Ectodermal cell (in vitro differentiated cells): ENCODE data around the gene PIGX.

Source experiments
- H3K27ac ChIP-seq: 2 replicates; pipeline ENCODE4 v1.7.0; 2013; ENCODE audit warnings: mild to moderate bottlenecking, low read depth, low read length; ENCODE audit not compliant: insufficient read depth, poor library complexity, severe bottlenecking
- H3K27me3 ChIP-seq: 2 replicates; pipeline ENCODE4 v1.7.0; 2013; ENCODE audit warnings: mild to moderate bottlenecking, low read length; ENCODE audit not compliant: insufficient read depth, control insufficient read depth, poor library complexity, severe bottlenecking
- H3K36me3 ChIP-seq: one replicate; pipeline ENCODE4 v1.7.0; 2013; ENCODE audit warnings: low read length; ENCODE audit not compliant: control insufficient read depth, insufficient read depth
- H3K4me1 ChIP-seq: one replicate; pipeline ENCODE4 v1.7.0; 2013; ENCODE audit warnings: low read length; ENCODE audit not compliant: control insufficient read depth, insufficient read depth
- H3K4me3 ChIP-seq: 2 replicates; pipeline ENCODE4 v1.7.0; 2013; ENCODE audit warnings: low read depth, low read length, control low read depth; ENCODE audit not compliant: insufficient read depth
- H3K9me3 ChIP-seq: 2 replicates; pipeline ENCODE4 v1.7.0; 2013; ENCODE audit warnings: mild to moderate bottlenecking, low read length, moderate library complexity; ENCODE audit not compliant: control insufficient read depth
- WGBS, 2 experiments: methylation state at CpG; one replicate each; pipeline ENCODE4 v1.1.7; 2013; ENCODE audit warnings: missing lambda C conversion rate in 2 of 2; 5-methylcytosine and 5-hydroxymethylcytosine counted together

PIGX gene

GRCh38 chr3:196686436-196686835 is 25.7 kb upstream of the PIGX start:
- Histone ChIP-seq H3K27ac (no peak overlapping the region), H3K4me1 (no peaks in the 10 kb centered on the region), H3K9me3 (no peaks in the 10 kb centered on the region), H3K4me3 (no peak overlapping the region), H3K36me3 (no peaks in the 10 kb centered on the region), H3K27me3 (no peaks in the 10 kb centered on the region)
- 91 to 93% methylated on average over 2 of the region's 2 CpGs for WGBS, 2 experiments

GRCh38 chr3:196688349-196688748 is 23.8 kb upstream of the PIGX start:
- no peaks in the 10 kb centered on the region for H3K27me3 ChIP-seq
- H3K4me1 ChIP-seq = no peaks in the 10 kb centered on the region
- no peaks in the 10 kb centered on the region for H3K9me3 ChIP-seq
- H3K4me3 ChIP-seq = no peak overlapping the region
- 75 to 82% methylated on average over 5 of the region's 5 CpGs for WGBS, 2 experiments
- no peak overlapping the region for H3K27ac ChIP-seq
- no peaks in the 10 kb centered on the region for H3K36me3 ChIP-seq

GRCh38 chr3:196689941-196690660 is 22.1 kb upstream of the PIGX start:
- no peaks in the 10 kb centered on the region for H3K27me3 ChIP-seq
- 93 to 96% methylated on average over 17 of the region's 17 CpGs for WGBS, 2 experiments
- H3K4me1 ChIP-seq = no peaks in the 10 kb centered on the region
- no peak overlapping the region for H3K4me3 ChIP-seq
- no peak overlapping the region for H3K27ac ChIP-seq
- H3K9me3 ChIP-seq = no peaks in the 10 kb centered on the region
- H3K36me3 ChIP-seq = no peaks in the 10 kb centered on the region

GRCh38 chr3:196691386-196691785 is 20.8 kb upstream of the PIGX start:
- Histone ChIP-seq H3K27ac (no peak overlapping the region), H3K4me3 (no peak overlapping the region), H3K27me3 (no peaks in the 10 kb centered on the region), H3K9me3 (no peaks in the 10 kb centered on the region), H3K4me1 (no peaks in the 10 kb centered on the region), H3K36me3 (no peaks in the 10 kb centered on the region)
- 83 to 89% methylated on average over 8 of the region's 8 CpGs for WGBS, 2 experiments

GRCh38 chr3:196694202-196694638 is 18.0 kb upstream of the PIGX start:
- Histone ChIP-seq H3K9me3 (no peaks in the 10 kb centered on the region), H3K4me1 (no peaks in the 10 kb centered on the region), H3K27ac (no peak overlapping the region), H3K36me3 (no peaks in the 10 kb centered on the region), H3K27me3 (no peaks in the 10 kb centered on the region), H3K4me3 (no peak overlapping the region)
- WGBS, 2 experiments = 81 to 95% methylated on average over 1 of the region's 1 CpG

GRCh38 chr3:196694941-196695848 is 17.0 kb upstream of the PIGX start:
- no peak overlapping the region for H3K4me3 ChIP-seq
- WGBS, 2 experiments = 90 to 92% methylated on average over 17 of the region's 17 CpGs

GRCh38 chr3:196695849-196696226 is 16.3 kb upstream of the PIGX start:
- Histone ChIP-seq H3K27ac (no peak overlapping the region), H3K9me3 (no peaks in the 10 kb centered on the region), H3K36me3 (no peaks in the 10 kb centered on the region), H3K4me1 (no peaks in the 10 kb centered on the region), H3K4me3 (no peak overlapping the region), H3K27me3 (no peaks in the 10 kb centered on the region)
- WGBS, 2 experiments = 94 to 96% methylated on average over 5 of the region's 5 CpGs

More at GRCh38 chr3:196694941-196695848, 17.0 kb upstream of the PIGX start:
- Histone ChIP-seq H3K36me3 (no peaks in the 10 kb centered on the region), H3K4me1 (no peaks in the 10 kb centered on the region), H3K27ac (no peak overlapping the region), H3K27me3 (no peaks in the 10 kb centered on the region), H3K9me3 (no peaks in the 10 kb centered on the region)

- no peaks in the 10 kb centered on the region for H3K27me3 ChIP-seq
- no peaks in the 10 kb centered on the region for H3K4me1 ChIP-seq
- no peaks in the 10 kb centered on the region for H3K36me3 ChIP-seq
- no peak overlapping the region for H3K4me3 ChIP-seq
- WGBS, 2 experiments = 81 to 90% methylated on average over 5 of the region's 5 CpGs
- no peaks in the 10 kb centered on the region for H3K9me3 ChIP-seq
- H3K27ac ChIP-seq = no peak overlapping the region
These were observed 14.9 kb upstream of the PIGX start for GRCh38 chr3:196697270-196697669.

- no peaks in the 10 kb centered on the region for H3K36me3 ChIP-seq
- H3K27ac ChIP-seq = no peak overlapping the region
- WGBS, 2 experiments = 90 to 93% methylated on average over 7 of the region's 7 CpGs
- no peak overlapping the region for H3K4me3 ChIP-seq
- no peaks in the 10 kb centered on the region for H3K9me3 ChIP-seq
- no peaks in the 10 kb centered on the region for H3K4me1 ChIP-seq
- H3K27me3 ChIP-seq = no peaks in the 10 kb centered on the region
These were observed 12.4 kb upstream of the PIGX start for GRCh38 chr3:196699749-196700148.

- H3K4me3 ChIP-seq = no peak overlapping the region
- H3K27me3 ChIP-seq = no peaks in the 10 kb centered on the region
- no peaks in the 10 kb centered on the region for H3K36me3 ChIP-seq
- H3K4me1 ChIP-seq = no peaks in the 10 kb centered on the region
- 84 to 90% methylated on average over 4 of the region's 4 CpGs for WGBS, 2 experiments
- no peak overlapping the region for H3K27ac ChIP-seq
- H3K9me3 ChIP-seq = no peaks in the 10 kb centered on the region
These were observed 11.4 kb upstream of the PIGX start for GRCh38 chr3:196700801-196701200.
